Measurements from ENCODE around the gene OR4E1. TPM values are rescaled to one million over a fixed set of nuclear protein-coding genes. Genes with fewer than 3 reads are reported as not detected.
"Not testable (repeated sequence)": the region's sequence is repeated elsewhere in the genome, so short reads cannot be mapped to it uniquely, and the experiment has no call there.

The OR4E1 gene
- total and polyA plus RNA-seq, 5 donors = not detected

- intact Hi-C loops (cut with DNase I); H3K27ac ChIP-seq (ENCODE audit: low read length); H3K27me3 ChIP-seq (ENCODE audit: control insufficient read depth, insufficient read depth); H3K4me3 ChIP-seq (ENCODE audit: low read length); ATAC-seq; H3K9me3 ChIP-seq (ENCODE audit: control insufficient read depth, low read length); DNase-seq; H3K4me1 ChIP-seq (ENCODE audit: control insufficient read depth, insufficient read depth, low read length): not testable (repeated sequence)
- 62% methylated on average over 2 of the region's 3 CpGs for WGBS
Measured at GRCh38 chr14:21698538-21698937, 24.9 kb upstream of the OR4E1 start.

DNA sequence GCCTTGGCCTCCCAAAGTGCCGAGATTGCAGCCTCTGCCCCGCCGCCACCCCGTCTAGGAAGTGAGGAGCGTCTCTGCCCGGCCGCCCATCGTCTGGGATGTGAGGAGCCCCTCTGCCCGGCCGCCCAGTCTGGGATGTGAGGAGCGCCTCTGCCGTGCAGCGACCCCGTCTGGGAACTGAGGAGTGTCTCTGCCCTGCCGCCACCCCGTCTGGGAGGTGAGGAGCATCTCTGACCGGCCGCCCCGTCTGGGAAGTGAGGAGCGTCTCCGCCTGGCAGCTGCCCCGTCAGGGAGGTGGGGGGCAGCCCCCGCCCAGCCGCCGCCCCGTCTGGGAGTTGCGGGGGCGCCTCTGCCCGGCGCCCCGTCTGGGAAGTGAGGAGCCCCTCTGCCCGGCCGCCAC is 24.0 kb upstream of the OR4E1 start:
- H3K27ac ChIP-seq (ENCODE audit: low read length); H3K27me3 ChIP-seq (ENCODE audit: control insufficient read depth, insufficient read depth); H3K4me1 ChIP-seq (ENCODE audit: control insufficient read depth, insufficient read depth, low read length); H3K4me3 ChIP-seq (ENCODE audit: low read length); ATAC-seq; H3K9me3 ChIP-seq (ENCODE audit: control insufficient read depth, low read length); intact Hi-C loops (cut with DNase I): not testable (repeated sequence)
- 90% methylated on average over 33 of the region's 33 CpGs for WGBS
- DNase-seq = peak in 1 of 3 donors; percentile 41

- intact Hi-C loops (cut with DNase I) = no loop called here
- no peak overlapping the region for H3K4me3 ChIP-seq (ENCODE audit: low read length)
- DNase-seq = no peak
- no peak for ATAC-seq
- H3K9me3 ChIP-seq (ENCODE audit: control insufficient read depth, low read length) = no peaks in the 10 kb centered on the region
- no peaks in the 10 kb centered on the region for H3K27me3 ChIP-seq (ENCODE audit: control insufficient read depth, insufficient read depth)
- H3K27ac ChIP-seq (ENCODE audit: low read length) = no peak overlapping the region
- H3K4me1 ChIP-seq (ENCODE audit: control insufficient read depth, insufficient read depth, low read length) = no peaks in the 10 kb centered on the region
Measured at GRCh38 chr14:21694425-21694824, 20.8 kb upstream of the OR4E1 start.

GRCh38 chr14:21686468-21686867 is 12.8 kb upstream of the OR4E1 start:
- H3K9me3 ChIP-seq (ENCODE audit: control insufficient read depth, low read length) = no peaks in the 10 kb centered on the region
- ATAC-seq (no peak), DNase-seq (no peak)
- intact Hi-C loops (cut with DNase I) = no loop called here
- H3K27ac ChIP-seq (ENCODE audit: low read length) = no peak overlapping the region
- 74% methylated on average over 2 of the region's 2 CpGs for WGBS
- H3K4me1 ChIP-seq (ENCODE audit: control insufficient read depth, insufficient read depth, low read length) = no peaks in the 10 kb centered on the region
- no peak overlapping the region for H3K4me3 ChIP-seq (ENCODE audit: low read length)
- no peaks in the 10 kb centered on the region for H3K27me3 ChIP-seq (ENCODE audit: control insufficient read depth, insufficient read depth)

GRCh38 chr14:21680072-21680471 is 6.5 kb upstream of the OR4E1 start:
- H3K27ac ChIP-seq (ENCODE audit: low read length) = no peak overlapping the region
- 69% methylated on average over 2 of the region's 2 CpGs for WGBS
- no peak for ATAC-seq

DNA sequence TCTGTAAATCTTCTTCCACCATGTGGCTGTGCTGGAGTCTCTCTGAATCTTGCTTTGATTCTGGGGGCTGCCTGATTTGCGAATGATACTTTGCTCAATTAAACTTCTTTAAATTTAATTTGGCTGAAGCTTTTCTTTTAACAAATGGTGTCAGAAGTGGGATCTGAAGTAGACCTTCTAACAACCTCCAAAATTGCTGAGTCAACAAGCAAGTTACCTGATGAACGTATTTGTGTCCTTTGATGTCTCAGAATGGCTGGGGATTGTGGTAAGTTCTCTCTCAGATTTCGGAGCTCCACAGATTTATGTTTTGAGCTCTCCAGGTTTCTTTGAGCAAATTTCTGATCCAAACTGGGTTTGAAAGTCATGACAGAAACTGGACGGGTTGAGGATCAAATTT is 1.9 kb upstream of the OR4E1 start:
- H3K27ac ChIP-seq (ENCODE audit: low read length) = no peak overlapping the region
- DNase-seq (no peak), ATAC-seq (no peak)
- H3K4me1 ChIP-seq (ENCODE audit: control insufficient read depth, insufficient read depth, low read length) = no peaks in the 10 kb centered on the region
- no peak overlapping the region for H3K4me3 ChIP-seq (ENCODE audit: low read length)
- no peaks in the 10 kb centered on the region for H3K9me3 ChIP-seq (ENCODE audit: control insufficient read depth, low read length)
- H3K27me3 ChIP-seq (ENCODE audit: control insufficient read depth, insufficient read depth) = no peaks in the 10 kb centered on the region
- intact Hi-C loops (cut with DNase I) = no loop called here
- WGBS = 75% methylated on average over 4 of the region's 4 CpGs

More at GRCh38 chr14:21680072-21680471, 6.5 kb upstream of the OR4E1 start:
- intact Hi-C loops (cut with DNase I) = no loop called here
- Histone ChIP-seq H3K9me3 (ENCODE audit: control insufficient read depth, low read length) (no peaks in the 10 kb centered on the region), H3K27me3 (ENCODE audit: control insufficient read depth, insufficient read depth) (no peaks in the 10 kb centered on the region), H3K4me1 (ENCODE audit: control insufficient read depth, insufficient read depth, low read length) (no peaks in the 10 kb centered on the region), H3K4me3 (ENCODE audit: low read length) (no peak overlapping the region)
- no peak for DNase-seq

DNA sequence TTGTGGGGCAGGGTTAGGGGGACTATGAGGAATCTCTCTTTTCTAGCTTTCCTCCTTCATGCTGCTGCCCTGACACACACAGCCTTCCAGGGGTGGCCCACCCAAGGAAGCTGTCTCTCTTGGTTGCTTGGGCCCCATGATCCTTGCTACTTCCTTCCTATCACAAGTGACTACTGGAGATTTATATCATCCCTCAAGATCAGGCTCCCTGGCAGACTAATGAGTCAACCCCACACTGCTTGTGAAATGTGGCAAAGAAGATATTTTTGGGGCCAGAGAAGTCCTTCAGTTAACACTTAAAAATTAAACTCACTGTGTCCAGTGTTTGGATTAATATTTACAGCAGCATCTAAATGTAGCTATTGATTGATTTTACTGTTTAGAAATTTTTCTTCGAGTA is 1.5 kb downstream of the OR4E1 start:
- WGBS = 85% methylated on average over 1 of the region's 1 CpG
- no peak for DNase-seq
- no peak overlapping the region for H3K27ac ChIP-seq (ENCODE audit: low read length)
- no peaks in the 10 kb centered on the region for H3K27me3 ChIP-seq (ENCODE audit: control insufficient read depth, insufficient read depth)
- no peaks in the 10 kb centered on the region for H3K4me1 ChIP-seq (ENCODE audit: control insufficient read depth, insufficient read depth, low read length)
- no peak for ATAC-seq
- H3K9me3 ChIP-seq (ENCODE audit: control insufficient read depth, low read length) = no peaks in the 10 kb centered on the region
- no peak overlapping the region for H3K4me3 ChIP-seq (ENCODE audit: low read length)
- intact Hi-C loops (cut with DNase I) = no loop called here

DNA sequence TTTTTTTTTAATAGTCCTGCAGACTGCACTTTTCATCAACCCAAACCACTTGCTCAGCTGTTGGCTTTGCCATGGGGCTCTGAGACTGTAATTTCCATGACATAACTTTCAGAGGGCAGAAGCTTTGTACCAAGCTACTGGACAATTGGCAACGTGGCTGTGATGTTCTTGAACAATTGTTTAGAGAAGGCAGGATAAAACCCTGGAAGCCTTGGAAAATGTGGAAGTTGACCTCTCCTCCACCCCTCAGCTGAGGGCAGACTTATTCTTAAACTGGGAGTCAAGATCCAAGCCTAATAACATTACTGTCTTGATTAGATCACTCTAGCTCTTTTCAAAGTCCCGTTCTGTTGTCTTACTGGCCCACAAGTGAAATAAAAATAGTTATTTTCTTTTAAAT is 2.2 kb downstream of the OR4E1 start:
- 37% methylated on average over 2 of the region's 2 CpGs for WGBS
- ATAC-seq (no peak), DNase-seq (no peak)
- Histone ChIP-seq H3K27ac (ENCODE audit: low read length) (no peak overlapping the region), H3K4me3 (ENCODE audit: low read length) (no peak overlapping the region), H3K4me1 (ENCODE audit: control insufficient read depth, insufficient read depth, low read length) (no peaks in the 10 kb centered on the region), H3K27me3 (ENCODE audit: control insufficient read depth, insufficient read depth) (no peaks in the 10 kb centered on the region), H3K9me3 (ENCODE audit: control insufficient read depth, low read length) (no peaks in the 10 kb centered on the region)
- intact Hi-C loops (cut with DNase I) = no loop called here

- ATAC-seq = no peak
- Histone ChIP-seq H3K4me3 (ENCODE audit: low read length) (no peak overlapping the region), H3K27me3 (ENCODE audit: control insufficient read depth, insufficient read depth) (no peaks in the 10 kb centered on the region), H3K9me3 (ENCODE audit: control insufficient read depth, low read length) (no peaks in the 10 kb centered on the region), H3K27ac (ENCODE audit: low read length) (no peak overlapping the region), H3K4me1 (ENCODE audit: control insufficient read depth, insufficient read depth, low read length) (no peaks in the 10 kb centered on the region)
- intact Hi-C loops (cut with DNase I) = no loop called here
- DNase-seq = no peak
Measured at GRCh38 chr14:21669284-21669683, 4.3 kb downstream of the OR4E1 start.

GRCh38 chr14:21668377-21668776 is 5.2 kb downstream of the OR4E1 start:
- no peaks in the 10 kb centered on the region for H3K9me3 ChIP-seq (ENCODE audit: control insufficient read depth, low read length)
- H3K27me3 ChIP-seq (ENCODE audit: control insufficient read depth, insufficient read depth) = no peaks in the 10 kb centered on the region
- H3K4me3 ChIP-seq (ENCODE audit: low read length) = no peak overlapping the region
- no peak overlapping the region for H3K27ac ChIP-seq (ENCODE audit: low read length)
- no peak for DNase-seq
- no peaks in the 10 kb centered on the region for H3K4me1 ChIP-seq (ENCODE audit: control insufficient read depth, insufficient read depth, low read length)
- ATAC-seq = no peak
- intact Hi-C loops (cut with DNase I) = no loop called here
- 75% methylated on average over 3 of the region's 3 CpGs for WGBS

DNA sequence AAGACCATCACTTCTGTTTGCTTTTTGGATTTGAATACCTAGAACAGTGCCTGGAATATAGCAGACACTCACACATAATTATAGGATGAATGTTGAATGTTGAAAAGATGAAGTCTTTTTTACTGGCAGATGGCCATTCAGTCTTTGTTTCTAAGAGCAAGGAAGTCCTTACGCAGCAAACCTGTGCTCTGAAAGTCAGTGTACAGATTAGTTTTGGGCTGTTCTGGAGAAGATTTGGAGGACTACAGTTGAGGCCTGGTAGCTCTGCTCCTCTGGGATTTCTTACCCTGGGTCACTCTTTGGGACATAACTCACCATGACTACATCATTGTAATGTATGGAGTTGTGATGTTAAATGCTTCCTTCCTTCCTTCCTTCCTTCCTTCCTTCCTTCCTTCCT is 16.6 kb downstream of the OR4E1 start:
- Histone ChIP-seq H3K4me3 (ENCODE audit: low read length) (no peak overlapping the region), H3K27me3 (ENCODE audit: control insufficient read depth, insufficient read depth) (no peaks in the 10 kb centered on the region), H3K9me3 (ENCODE audit: control insufficient read depth, low read length) (no peaks in the 10 kb centered on the region), H3K4me1 (ENCODE audit: control insufficient read depth, insufficient read depth, low read length) (no peaks in the 10 kb centered on the region), H3K27ac (ENCODE audit: low read length) (no peak overlapping the region)
- no peak for ATAC-seq
- WGBS = 95% methylated on average over 1 of the region's 1 CpG
- DNase-seq = no peak
- intact Hi-C loops (cut with DNase I) = no loop called here

DNA sequence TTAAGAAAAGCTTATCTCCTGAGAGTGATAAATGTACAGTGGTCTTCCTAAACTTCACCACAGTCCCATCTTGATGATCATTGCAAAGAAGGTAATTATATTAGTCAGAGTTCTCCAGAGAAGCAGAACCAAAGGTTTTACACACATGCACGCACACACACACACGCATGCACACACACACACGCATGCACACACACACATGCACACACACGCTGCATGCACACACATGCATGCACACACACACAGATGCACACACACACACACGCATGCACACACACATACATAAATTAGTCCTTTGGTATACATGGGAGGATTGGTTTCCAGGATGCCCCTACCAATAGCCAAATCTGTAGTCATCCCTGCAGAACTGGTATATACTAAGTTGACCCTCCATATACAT is 19.4 kb downstream of the OR4E1 start:
- H3K4me3 ChIP-seq (ENCODE audit: low read length) = no peak overlapping the region
- intact Hi-C loops (cut with DNase I) = no loop called here
- no peak overlapping the region for H3K27ac ChIP-seq (ENCODE audit: low read length)
- no peak for DNase-seq
- 91% methylated on average over 5 of the region's 5 CpGs for WGBS
- no peak for ATAC-seq
- H3K27me3 ChIP-seq (ENCODE audit: control insufficient read depth, insufficient read depth) = no peaks in the 10 kb centered on the region
- no peaks in the 10 kb centered on the region for H3K4me1 ChIP-seq (ENCODE audit: control insufficient read depth, insufficient read depth, low read length)
- H3K9me3 ChIP-seq (ENCODE audit: control insufficient read depth, low read length) = no peaks in the 10 kb centered on the region
